ENCODE measurements around the gene TASOR2. TPM values are rescaled to one million over a fixed set of nuclear protein-coding genes. Genes with fewer than 3 reads are reported as not detected.

Gene TASOR2
- total RNA-seq, 1 experiment from 2014 or later, result 57.4 TPM

GRCh38 chr10:5665373-5666007 is 19.1 kb upstream of the TASOR2 start:
- Histone ChIP-seq H3K36me3 (ENCODE audit: control insufficient read depth, insufficient read depth, low read length) (no peaks in the 10 kb centered on the region; the same call in 1 of the 2 replicates), H3K4me1 (ENCODE audit: control insufficient read depth, insufficient read depth, low read length) (peaks cover 4% of the 10 kb centered on the region; the same call in 1 of the 2 replicates), H3K27ac (ENCODE audit: low read length) (0 out of 2 replicates have a peak overlapping the region, but pooled peaks have one; percentile 29), H3K9me3 (ENCODE audit: control insufficient read depth, insufficient read depth, low read depth, low read length) (no peaks in the 10 kb centered on the region), H3K4me3 (ENCODE audit: low read depth in 2 of 2, low read length in 2 of 2) (peak overlapping the region; percentile 68 to 71), H3K27me3 (ENCODE audit: control insufficient read depth, insufficient read depth, low read length) (no peaks in the 10 kb centered on the region)
- TF ChIP-seq REST (IDR thresholded peaks at IDR 0.05; ENCODE audit: insufficient read depth in 1 of 2, low read depth in 2 of 2, low read length in 1 of 2) (no peak), TCF7L2 (IDR thresholded peaks at IDR 0.05; ENCODE audit: low read depth, low read length) (no peak), SIN3A (IDR thresholded peaks at IDR 0.05; ENCODE audit: borderline replicate concordance, insufficient read depth, low read depth, low read length) (no peak), POLR2AphosphoS5 (IDR thresholded peaks at IDR 0.05; ENCODE audit: low read depth, low read length) (no peak), CTCF (IDR thresholded peaks at IDR 0.05) (no peak)
- DNase-seq (ENCODE audit: low read depth, low spot score), result no peak
- CTCF ChIA-PET, result no interaction called here
- BruUV-seq (replicated peaks), result TSS peak; percentile 88
- POLR2A ChIA-PET, result interaction anchor here (0.6 to 0.7 kb wide), 2 partner anchors 196 to 1947 kb away, joined by 3 to 4 read pairs; no protein-coding TSS in a partner anchor
- intact Hi-C loops (cut with micrococcal nuclease; ENCODE audit: unreplicated experiment), result no loop called here
- no peak for ATAC-seq
- in situ Hi-C loops (cut with HindIII; ENCODE audit: low pct_unique_long_range_greater_than_20kb, low sequenced_read_pairs), result no loop called here

GRCh38 chr10:5666008-5666840 is 18.4 kb upstream of the TASOR2 start, which contains the start of gene ASB13:
ASB13 (minus strand) TSS chr10:5666595; CDS start chr10:5666551, 44 bp downstream.
- ChIA-PET POLR2A (interaction anchor here (0.6 kb wide), 1 partner anchor 195 kb away, joined by 4 read pairs; no protein-coding TSS in a partner anchor), CTCF (no interaction called here)
- ATAC-seq (peak; percentile 99), DNase-seq (ENCODE audit: low read depth, low spot score) (no peak)
- BruUV-seq (replicated peaks), result no TSS peak
- TF ChIP-seq TCF7L2 (IDR thresholded peaks at IDR 0.05; ENCODE audit: low read depth, low read length) (no peak), REST (IDR thresholded peaks at IDR 0.05; ENCODE audit: insufficient read depth in 1 of 2, low read depth in 2 of 2, low read length in 1 of 2) (peak in 1 of 2 experiments; percentile 74; a peak in 2 of 4 replicates), POLR2AphosphoS5 (IDR thresholded peaks at IDR 0.05; ENCODE audit: low read depth, low read length) (no peak), CTCF (IDR thresholded peaks at IDR 0.05) (no peak)
- Histone ChIP-seq H3K4me1 (ENCODE audit: control insufficient read depth, insufficient read depth, low read length) (peaks cover 4% of the 10 kb centered on the region; the same call in 1 of the 2 replicates), H3K9me3 (ENCODE audit: control insufficient read depth, insufficient read depth, low read depth, low read length) (no peaks in the 10 kb centered on the region), H3K27me3 (ENCODE audit: control insufficient read depth, insufficient read depth, low read length) (no peaks in the 10 kb centered on the region), H3K4me3 (ENCODE audit: low read depth in 2 of 2, low read length in 2 of 2) (peak within 1 kb of the TSS; percentile 68 to 71), H3K36me3 (ENCODE audit: control insufficient read depth, insufficient read depth, low read length) (no peaks in the 10 kb centered on the region; the same call in 1 of the 2 replicates), H3K27ac (ENCODE audit: low read length) (0 out of 2 replicates have a peak within 1 kb of the TSS, but pooled peaks have one; percentile 29)
- intact Hi-C loops (cut with micrococcal nuclease; ENCODE audit: unreplicated experiment), result no loop called here
- in situ Hi-C loops (cut with HindIII; ENCODE audit: low pct_unique_long_range_greater_than_20kb, low sequenced_read_pairs), result no loop called here

Measured in Panc1 (cell line).